Right lung (tissue), 5 donors: Measurements from ENCODE around the gene PRKCQ. TPM values are rescaled to one million over a fixed set of nuclear protein-coding genes. Genes with fewer than 3 reads are reported as not detected.
"Not testable (repeated sequence)": the region's sequence is repeated elsewhere in the genome, so short reads cannot be mapped to it uniquely, and the experiment has no call there.

ENCODE experiments used
- DNase-seq, 2 donors: peaks; one replicate each; pipeline ENCODE4 v3.0.0-alpha.2; 2013
- polyA plus RNA-seq, 5 donors: library from polyadenylated mRNA; unstranded; fragments of 120-200 nt; gene quantifications; one replicate each; pipeline versions ENCODE4 v1.2.1 to v1.2.3, GENCODE V29; 2013; ENCODE audit warnings: inconsistent platforms in 1 of 5, low replicate concordance in 1 of 5; ENCODE audit not compliant: insufficient read length in 5 of 5, insufficient read depth in 1 of 5

PRKCQ gene
- polyA plus RNA-seq, 5 donors: 5.3 to 6.9 (median 6.2) TPM

DNA sequence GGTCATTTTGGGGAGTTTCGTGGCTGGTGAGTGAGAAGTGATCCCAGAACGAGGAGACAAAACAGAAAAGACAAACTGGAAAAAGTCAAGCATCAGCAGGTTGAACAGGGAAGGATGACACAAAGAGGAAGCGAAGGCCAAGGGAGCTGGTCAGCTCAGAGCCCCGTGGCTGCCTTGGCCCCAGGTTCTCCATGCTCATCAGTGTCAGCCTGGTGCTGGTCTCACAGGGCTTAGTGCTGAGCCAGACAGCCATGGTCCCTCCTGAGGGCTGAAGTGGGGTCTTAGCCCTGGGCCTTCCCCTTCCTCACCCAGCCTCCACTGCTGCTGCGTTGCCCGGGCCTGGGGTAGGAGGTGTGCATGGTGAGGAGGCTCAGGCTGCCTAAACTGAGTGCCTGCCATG, 193.7 kb downstream of the PRKCQ start:
- no peak for DNase-seq

DNA sequence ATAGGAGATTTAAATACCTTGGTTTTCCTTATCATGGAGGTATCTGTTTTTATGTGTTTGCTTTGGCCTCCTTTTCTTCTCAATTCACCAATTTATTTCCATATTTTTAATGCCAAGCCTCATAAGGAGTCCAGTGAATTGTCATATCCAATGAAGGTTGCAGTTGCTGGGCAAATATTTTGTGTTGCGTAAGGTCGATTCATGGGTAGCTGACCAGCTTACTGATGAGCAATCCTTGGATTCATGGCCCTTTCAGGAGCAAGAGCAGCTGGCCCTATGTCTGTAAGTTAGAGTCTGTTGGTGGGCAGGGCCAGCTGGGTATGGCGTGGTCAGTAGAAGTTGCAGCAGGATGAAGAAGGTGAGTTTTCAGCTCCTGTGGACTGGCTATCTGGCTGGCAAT, 194.4 kb downstream of the PRKCQ start:
- DNase-seq: no peak

DNA sequence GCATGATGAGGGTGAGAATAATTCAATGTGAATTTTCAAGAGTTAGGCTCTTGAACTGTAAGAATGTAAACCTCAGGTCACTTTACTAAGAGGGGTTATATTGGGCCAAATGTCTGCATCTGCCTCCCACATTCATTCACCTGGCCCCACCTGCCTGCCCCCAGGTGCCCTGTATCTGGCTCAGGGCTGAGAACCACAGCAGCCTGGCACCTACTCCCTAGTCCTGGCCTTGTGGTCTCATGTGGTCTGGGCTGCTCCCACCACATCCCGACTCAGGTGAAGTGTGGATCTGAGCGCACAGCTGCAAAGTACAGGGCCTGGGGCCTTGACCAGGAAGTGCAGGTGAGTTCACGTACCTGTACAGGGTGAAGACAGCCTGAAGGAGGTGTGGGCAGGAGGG, 195.2 kb downstream of the PRKCQ start:
- no peak for DNase-seq

DNA sequence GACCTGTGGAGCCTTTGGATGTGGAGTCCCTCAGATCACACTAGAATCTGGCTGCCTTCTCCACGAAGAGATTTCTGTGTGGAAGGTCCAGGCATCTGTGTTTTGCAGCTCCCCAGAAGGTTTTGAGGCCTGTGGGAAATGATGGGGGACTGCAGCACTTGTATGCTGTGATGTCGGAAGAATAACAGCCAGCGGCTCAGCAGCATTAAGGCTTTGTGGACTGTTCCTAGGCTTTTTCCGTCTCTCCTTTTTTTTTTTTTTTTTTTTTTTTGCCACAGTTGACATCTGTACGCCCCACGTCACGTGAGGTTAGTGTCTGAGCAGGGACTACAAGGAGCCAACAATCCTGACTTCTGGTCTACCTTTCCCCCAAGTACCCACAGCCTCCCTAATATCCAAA, 196.0 kb downstream of the PRKCQ start:
- no peak for DNase-seq

DNA sequence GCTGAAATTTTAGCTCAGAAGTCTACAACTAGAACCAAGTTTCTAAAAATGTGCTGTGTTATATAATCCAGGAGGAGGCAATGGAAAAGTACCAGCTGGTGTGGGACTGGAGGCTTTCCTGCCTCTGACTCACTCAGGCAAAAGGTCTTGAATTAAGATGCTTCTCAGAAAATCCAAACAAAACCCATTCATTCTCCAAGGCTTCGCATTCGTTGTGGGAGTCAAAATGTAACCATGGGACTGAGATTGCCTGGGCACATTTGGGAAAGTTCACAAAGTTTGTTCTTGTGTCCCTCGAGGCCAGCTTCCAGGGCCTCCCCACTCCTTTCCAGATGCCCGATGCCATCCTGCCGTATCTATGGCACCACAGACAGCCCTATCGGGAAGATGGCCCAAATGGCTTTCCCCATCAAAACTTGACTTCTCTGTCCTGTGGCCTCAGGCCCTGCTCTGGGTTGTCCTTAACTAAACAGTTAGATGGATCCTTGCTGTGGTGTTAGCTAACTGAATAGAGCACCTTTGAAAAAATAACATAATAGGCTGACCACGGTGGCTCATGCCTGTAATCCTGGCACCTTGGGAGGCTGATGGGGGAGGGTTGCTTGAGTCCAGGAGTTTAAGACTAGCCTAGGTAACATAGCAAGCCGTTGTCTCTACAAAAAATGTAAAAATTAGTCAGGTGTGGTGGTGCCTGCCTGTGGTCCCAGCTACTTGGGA, 196.8 kb downstream of the PRKCQ start:
- DNase-seq: peak in 1 of 2 donors; percentile 36

DNA sequence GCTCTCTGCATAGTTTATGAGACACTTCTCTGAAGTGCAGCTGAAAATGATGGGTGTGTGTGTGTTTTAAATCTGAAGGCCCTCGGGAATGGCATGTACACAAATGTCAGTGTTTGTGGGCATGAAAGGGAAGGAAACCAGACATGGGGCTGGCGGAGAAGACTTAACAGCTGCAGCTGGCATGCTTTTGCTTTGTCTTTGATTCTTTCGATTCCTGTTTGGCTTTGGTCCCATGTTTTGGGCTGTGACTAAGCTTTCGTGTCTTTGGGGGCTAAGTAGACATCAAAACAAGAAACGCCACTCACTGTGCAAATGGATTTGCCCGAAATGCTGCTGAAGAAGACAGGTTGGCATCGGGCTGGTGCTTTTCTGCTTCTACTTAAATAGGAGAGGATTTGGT, 198.0 kb downstream of the PRKCQ start:
- no peak for DNase-seq

DNA sequence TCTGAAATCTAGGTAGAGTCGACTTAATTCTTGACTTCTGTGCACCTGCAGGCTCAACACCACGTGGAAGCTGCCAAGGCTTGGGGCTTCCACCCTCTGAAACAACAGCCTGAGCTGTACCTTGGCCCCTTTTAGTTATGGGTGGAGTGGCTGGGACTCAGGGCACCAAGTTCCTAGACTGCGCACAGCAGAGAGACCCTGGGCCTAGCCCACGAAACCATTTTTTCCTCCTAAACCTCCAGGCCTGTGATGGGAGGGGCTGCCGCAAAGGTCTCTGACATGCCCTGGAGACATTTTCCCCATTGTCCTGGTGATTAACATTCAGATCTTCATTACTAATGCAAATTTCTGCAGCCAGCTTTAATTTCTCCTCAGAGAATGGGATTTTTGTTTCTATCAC, 199.6 kb downstream of the PRKCQ start:
- DNase-seq: not testable (repeated sequence)

DNA sequence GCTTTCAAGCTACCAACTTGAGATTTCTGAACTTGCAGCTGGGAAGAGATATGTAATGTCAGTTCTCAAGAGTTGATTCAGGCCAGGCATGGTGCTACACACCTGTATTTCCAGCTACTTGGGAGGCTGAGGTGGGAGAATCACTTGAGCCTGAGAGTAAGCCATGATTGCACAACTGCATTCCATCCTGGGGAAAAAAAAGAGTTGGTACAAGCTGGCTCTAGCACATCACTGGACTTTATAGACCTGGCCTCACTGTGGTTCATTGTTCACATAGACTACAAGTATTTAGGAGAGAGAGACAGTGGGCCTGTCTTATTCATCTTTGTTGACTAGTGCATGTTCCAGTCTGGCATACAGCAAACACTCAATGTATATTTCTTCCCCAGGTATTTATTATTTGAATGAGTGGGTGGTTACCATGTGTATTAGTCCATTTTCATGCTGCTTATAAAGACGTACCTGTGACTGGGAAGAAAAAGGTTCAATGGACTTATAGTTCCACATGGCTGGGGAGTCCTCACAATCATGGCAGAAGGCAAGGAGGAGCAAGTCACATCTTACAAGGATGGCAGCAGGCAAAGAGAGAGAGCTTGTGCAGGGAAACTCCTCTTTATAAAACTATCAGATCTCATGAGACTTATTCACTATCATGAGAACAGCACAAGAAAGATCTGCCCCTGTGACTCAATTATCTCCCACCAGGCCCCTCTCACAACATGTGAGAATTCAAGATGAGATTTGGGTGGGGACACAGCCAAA, 200.9 kb downstream of the PRKCQ start:
- DNase-seq: no peak
